Vagina (tissue), 2 donors: ENCODE data around the gene SLC17A7.

Source experiments
- POLR2A ChIP-seq, 2 donors: fragments of 450-650 bp; IDR thresholded peaks; one replicate each; pipeline ENCODE4 v1.6.1; 2017; ENCODE audit warnings: antibody characterized with exemption in 2 of 2, mild to moderate bottlenecking in 2 of 2, moderate library complexity in 2 of 2
- POLR2AphosphoS5 ChIP-seq, 2 donors: sonication (generic); formaldehyde crosslinking; IDR thresholded peaks; one replicate each; pipeline ENCODE4 v1.9.0; 2017; ENCODE audit warnings: antibody characterized with exemption in 2 of 2, mild to moderate bottlenecking in 2 of 2, low read depth in 1 of 2; ENCODE audit not compliant: insufficient read depth in 1 of 2
- TF ChIP-seq, protein P1 (sequence below), 3 experiments: fragments of 450-650 bp in 2 of 3; fragments of 200-600 bp in 1 of 3; sonication (generic) in 1 of 3; IDR thresholded peaks; one replicate each; pipeline ENCODE4 v1.5.1; 2017 to 2019; ENCODE audit warnings: antibody characterized with exemption in 3 of 3, mild to moderate bottlenecking in 2 of 3, moderate library complexity in 2 of 3

DNA sequence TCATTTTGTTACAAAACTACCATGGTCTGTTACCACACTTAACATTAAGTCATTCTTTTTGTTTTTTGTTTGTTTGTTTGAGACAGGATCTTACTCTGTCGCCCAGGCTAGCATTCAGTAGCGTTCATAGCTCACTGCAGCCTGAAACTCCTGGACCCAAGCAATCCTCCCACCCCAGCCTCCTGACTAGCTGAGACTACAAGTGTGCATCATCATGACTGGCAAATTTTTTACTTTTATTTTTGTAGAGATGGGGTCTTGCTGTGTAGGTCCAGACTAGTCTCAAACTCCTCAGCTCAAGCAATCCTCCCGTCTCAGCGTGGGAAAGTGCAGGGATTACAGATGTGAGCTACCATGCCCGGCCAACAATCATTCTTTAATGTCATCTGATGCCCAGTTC is 15.0 kb upstream of the SLC17A7 start:
- TF ChIP-seq POLR2A (IDR thresholded peaks at IDR 0.05): no peak
- TF ChIP-seq, protein P1, sequence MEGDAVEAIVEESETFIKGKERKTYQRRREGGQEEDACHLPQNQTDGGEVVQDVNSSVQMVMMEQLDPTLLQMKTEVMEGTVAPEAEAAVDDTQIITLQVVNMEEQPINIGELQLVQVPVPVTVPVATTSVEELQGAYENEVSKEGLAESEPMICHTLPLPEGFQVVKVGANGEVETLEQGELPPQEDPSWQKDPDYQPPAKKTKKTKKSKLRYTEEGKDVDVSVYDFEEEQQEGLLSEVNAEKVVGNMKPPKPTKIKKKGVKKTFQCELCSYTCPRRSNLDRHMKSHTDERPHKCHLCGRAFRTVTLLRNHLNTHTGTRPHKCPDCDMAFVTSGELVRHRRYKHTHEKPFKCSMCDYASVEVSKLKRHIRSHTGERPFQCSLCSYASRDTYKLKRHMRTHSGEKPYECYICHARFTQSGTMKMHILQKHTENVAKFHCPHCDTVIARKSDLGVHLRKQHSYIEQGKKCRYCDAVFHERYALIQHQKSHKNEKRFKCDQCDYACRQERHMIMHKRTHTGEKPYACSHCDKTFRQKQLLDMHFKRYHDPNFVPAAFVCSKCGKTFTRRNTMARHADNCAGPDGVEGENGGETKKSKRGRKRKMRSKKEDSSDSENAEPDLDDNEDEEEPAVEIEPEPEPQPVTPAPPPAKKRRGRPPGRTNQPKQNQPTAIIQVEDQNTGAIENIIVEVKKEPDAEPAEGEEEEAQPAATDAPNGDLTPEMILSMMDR (IDR thresholded peaks at IDR 0.05): no peak
- TF ChIP-seq POLR2AphosphoS5 (IDR thresholded peaks at IDR 0.05; ENCODE audit: insufficient read depth in 1 of 2, low read depth in 1 of 2): no peak
